GM03348 (cell line): ENCODE data around the gene TBL2.
A peak's percentile ranks its signal among the peaks of the same experiment; 100 is the strongest.
"Not testable (repeated sequence)": the region's sequence is repeated elsewhere in the genome, so short reads cannot be mapped to it uniquely, and the experiment has no call there.

ENCODE experiments used
- DNase-seq: peaks from one replicate; pipeline ENCODE4 v3.0.0; 2012; ENCODE audit warnings: low spot score

Gene TBL2

GRCh38 chr7:73535918-73536317, 42.5 kb downstream of the TBL2 start:
- DNase-seq = not testable (repeated sequence)

DNA sequence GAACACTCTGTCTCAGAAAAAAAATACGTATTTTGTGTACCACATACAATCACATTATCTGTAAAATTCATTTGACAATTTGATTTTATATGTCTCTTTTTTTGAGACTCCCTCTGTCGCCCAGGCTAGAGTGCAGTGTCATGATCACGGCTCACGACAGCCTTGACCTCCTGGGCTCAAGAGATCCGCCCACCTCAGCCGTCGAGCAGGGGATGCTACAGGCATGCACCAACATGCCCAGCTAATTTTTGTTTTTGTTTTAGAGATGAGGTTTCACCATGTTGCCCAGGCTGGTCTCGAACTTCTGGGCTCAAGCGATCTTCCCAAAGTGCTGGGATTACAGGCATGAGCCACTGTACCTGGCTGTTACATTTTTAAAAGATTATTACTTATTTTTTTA, 44.6 kb downstream of the TBL2 start:
- no peak for DNase-seq

DNA sequence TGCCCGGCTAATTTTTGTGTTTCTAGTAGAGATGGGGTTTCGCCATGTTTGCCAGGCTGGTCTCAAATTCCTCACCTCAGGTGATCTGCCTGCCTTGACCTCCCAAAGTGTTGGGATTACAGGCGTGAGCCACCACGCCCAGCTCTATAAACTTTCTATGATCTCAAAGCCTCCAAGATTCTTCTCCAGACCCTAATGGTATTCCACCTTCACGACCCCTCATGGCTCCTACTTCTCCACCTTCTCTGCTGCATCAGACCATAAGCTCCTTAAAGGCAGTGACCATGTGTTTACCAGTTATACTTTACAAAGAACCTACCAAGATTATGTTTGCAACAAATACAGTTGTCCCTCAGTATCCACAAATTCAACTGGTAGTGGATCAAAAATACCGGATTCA, 46.2 kb downstream of the TBL2 start:
- no peak for DNase-seq

- DNase-seq = no peak
Observed at GRCh38 chr7:73530800-73531199, 47.6 kb downstream of the TBL2 start.

GRCh38 chr7:73526896-73527821, 51.2 kb downstream of the TBL2 start:
- DNase-seq = no peak

GRCh38 chr7:73526158-73526494, 52.3 kb downstream of the TBL2 start:
- DNase-seq = not testable (repeated sequence)

DNA sequence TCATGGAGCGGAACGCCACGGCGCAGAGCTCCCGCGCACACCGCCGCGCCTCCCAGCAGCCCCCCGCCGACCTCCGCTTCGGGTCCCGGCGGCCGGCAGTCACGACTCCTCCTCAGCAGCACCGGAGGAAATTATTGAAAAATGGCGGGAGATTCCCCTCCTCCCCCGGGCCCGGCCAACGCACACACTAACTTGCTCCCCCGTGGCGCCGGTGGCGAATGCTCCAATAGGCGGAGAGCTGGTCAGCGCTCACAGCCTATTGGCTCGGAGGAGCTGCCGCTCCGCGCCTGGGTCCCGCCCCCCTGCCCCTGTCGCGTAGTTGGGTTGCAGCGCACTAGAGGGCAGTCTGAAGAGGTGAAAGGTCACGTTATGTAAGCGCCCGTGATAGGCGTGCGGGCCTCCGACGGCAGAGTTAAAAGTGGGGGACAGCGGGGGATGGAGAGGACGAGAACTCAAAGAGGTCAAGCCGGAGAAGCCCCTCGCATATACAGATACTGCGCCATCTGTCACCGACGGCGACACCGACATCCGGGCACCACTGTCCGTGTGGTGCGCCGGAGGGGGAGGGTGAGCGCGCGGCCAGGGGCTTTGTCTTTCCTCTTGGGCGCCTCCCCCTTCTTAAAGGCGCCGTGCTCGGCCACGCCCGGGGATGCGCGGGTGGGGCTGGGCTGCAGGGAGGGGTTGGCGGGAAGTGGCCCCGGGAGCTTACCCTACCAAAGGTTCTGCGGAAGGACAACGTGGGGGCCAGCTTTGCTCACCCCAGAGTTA, 56.1 kb downstream of the TBL2 start, which contains the start of gene BAZ1B:
Gene BAZ1B (minus strand): TSS at position 189 of the 768 bp plus-strand sequence. CDS start 360 bp downstream, outside the sequence.
- DNase-seq = peak; percentile 100

GRCh38 chr7:73521636-73522104, 56.7 kb downstream of the TBL2 start:
- peak; percentile 87 for DNase-seq

DNA sequence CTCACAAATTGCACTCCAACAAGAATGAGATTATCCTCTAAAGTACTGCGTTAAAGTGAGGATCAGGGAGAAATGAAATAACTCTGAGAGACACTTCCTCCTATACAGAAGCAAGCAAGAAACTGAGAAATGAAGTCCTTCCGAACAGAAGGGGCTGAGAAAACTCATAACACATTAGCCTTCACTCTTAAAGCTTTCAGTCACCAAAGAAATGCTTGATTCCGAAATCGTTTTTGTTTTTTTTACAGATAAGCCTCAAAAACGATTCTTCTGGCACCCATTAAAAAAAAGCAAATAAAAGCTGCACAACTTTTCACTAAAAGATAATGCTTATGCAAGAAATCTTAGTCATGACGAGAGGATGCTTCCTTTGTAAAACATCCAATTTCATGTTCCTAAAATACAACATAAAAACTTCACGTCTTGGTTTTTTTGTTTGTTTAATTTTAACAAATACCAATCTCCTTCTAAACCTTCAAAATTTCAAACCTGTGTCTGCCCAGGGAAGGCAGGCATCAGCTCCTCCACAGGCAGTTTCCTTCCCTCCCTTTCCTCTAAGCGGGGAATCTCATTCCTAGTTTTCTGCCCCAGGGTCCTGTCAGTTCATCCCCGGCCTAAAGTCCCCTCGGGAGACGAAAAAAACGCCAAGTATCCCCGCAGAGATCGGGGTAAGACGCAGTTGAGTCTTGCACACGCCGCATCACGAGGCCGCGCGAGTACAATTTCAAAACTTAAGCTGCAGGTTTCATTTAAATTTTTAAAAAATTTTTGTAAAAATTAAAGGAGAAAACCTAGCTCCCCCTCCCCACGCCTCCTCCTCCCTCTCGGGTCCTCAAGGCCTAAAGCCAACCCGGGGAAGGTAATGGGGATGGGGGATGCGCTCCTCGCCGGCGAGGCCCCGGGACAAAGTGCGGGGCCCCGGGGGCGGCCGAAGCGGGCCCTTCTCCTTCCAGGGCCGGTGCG, 57.4 kb downstream of the TBL2 start:
- DNase-seq = peak; percentile 34

GRCh38 chr7:73519867-73520672, 58.3 kb downstream of the TBL2 start:
- peak; percentile 15 for DNase-seq

DNA sequence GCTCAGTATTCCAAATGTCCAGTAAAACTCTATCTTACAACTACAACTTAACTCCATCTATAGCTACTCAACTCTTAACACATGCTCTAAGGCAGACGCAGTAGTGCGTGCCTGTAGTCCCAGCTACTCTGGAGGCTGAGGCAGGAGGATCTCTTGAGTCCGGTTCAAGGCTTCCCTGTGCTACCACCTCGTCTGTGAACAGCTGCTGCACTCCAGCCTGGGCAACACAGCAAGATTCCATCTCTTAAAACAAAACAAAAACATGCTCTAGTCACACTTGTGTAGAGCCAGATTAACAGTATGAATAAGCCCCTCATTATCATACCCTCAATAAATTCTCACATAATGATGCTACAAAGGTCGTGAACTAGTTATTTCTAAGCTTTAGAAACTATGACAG, 59.9 kb downstream of the TBL2 start:
- no peak for DNase-seq
